Panc1 (cell line): ENCODE data around the gene SCP2D1. TPM values are rescaled to one million over a fixed set of nuclear protein-coding genes. Genes with fewer than 3 reads are reported as not detected.

Experiments used
- ATAC-seq: fragments of 200-7000 bp; cut with Tn5 transposase; 2 replicates; pipeline ENCODE4 v1.9.1; 2020; ENCODE audit warnings: mild to moderate bottlenecking, moderate library complexity
- BruUV-seq: library from RNA; stranded (reverse); fragments of 400-500 nt; replicated peaks from 2 replicates; lab custom pipeline; 2021; lab: Mats Ljungman, UMichigan
- CTCF ChIA-PET: fragments of 300-600 bp; sonication (Branson Sonifier 250); formaldehyde crosslinking; loops from one replicate; lab custom pipeline; 2022; ENCODE audit warnings: antibody characterized with exemption; lab: Charles Lee
- POLR2A ChIA-PET: fragments of 300-600 bp; sonication (Branson Sonifier 250); formaldehyde crosslinking; loops from one replicate; lab custom pipeline; 2022; ENCODE audit warnings: antibody characterized with exemption; lab: Charles Lee
- DNase-seq: peaks from one replicate; pipeline ENCODE4 v3.0.0-alpha.2; 2010; ENCODE audit warnings: low read depth, low spot score
- H3K27ac ChIP-seq: 2 replicates; pipeline ENCODE4 v1.5.1; 2011; ENCODE audit warnings: mild to moderate bottlenecking, low read length, inconsistent platforms
- H3K27me3 ChIP-seq: fragments of 200-500 bp; sonication (Bioruptor generic); 2 replicates; pipeline ENCODE4 v1.6.0; 2014; ENCODE audit warnings: low read length, inconsistent platforms; ENCODE audit not compliant: control insufficient read depth, insufficient read depth
- H3K36me3 ChIP-seq: fragments of 200-500 bp; sonication (Bioruptor generic); 2 replicates; pipeline ENCODE4 v1.5.1; 2014; ENCODE audit warnings: inconsistent platforms, mild to moderate bottlenecking, low read length, moderate library complexity; ENCODE audit not compliant: control insufficient read depth, insufficient read depth
- H3K4me1 ChIP-seq: 2 replicates; pipeline ENCODE4 v1.5.1; 2011; ENCODE audit warnings: inconsistent platforms, mild to moderate bottlenecking, low read length, moderate library complexity; ENCODE audit not compliant: control insufficient read depth, insufficient read depth
- H3K4me3 ChIP-seq, 2 experiments: 2 replicates each; pipeline ENCODE4 v1.5.1; 2011 to 2012; ENCODE audit warnings: low read depth in 2 of 2, low read length in 2 of 2, mild to moderate bottlenecking in 2 of 2, inconsistent platforms in 1 of 2, moderate library complexity in 1 of 2
- H3K9me3 ChIP-seq: fragments of 200-500 bp; sonication (Bioruptor generic); 2 replicates; pipeline ENCODE4 v1.5.1; 2014; ENCODE audit warnings: low read depth, mild to moderate bottlenecking, inconsistent platforms, low read length, moderate library complexity; ENCODE audit not compliant: control insufficient read depth, insufficient read depth
- CTCF ChIP-seq: fragments of 450-650 bp; IDR thresholded peaks from 2 replicates; pipeline ENCODE4 v1.5.1; 2017; ENCODE audit warnings: mild to moderate bottlenecking
- POLR2AphosphoS5 ChIP-seq: IDR thresholded peaks from 2 replicates; pipeline ENCODE4 v1.6.1; 2012; ENCODE audit warnings: mild to moderate bottlenecking, low read depth, low read length, moderate library complexity
- REST ChIP-seq, 2 experiments: IDR thresholded peaks; 2 replicates each; pipeline ENCODE4 v1.6.1; 2011 to 2012; ENCODE audit warnings: low read depth in 2 of 2, control low read depth in 1 of 2, low read length in 1 of 2, mild to moderate bottlenecking in 1 of 2, moderate library complexity in 1 of 2; ENCODE audit not compliant: insufficient read depth in 1 of 2
- SIN3A ChIP-seq: IDR thresholded peaks from 2 replicates; pipeline ENCODE4 v1.6.1; 2012; ENCODE audit warnings: low read depth, mild to moderate bottlenecking, low read length, moderate library complexity, borderline replicate concordance; ENCODE audit not compliant: insufficient read depth
- TCF7L2 ChIP-seq: IDR thresholded peaks from 2 replicates; pipeline ENCODE4 v1.6.1; 2011; ENCODE audit warnings: mild to moderate bottlenecking, low read depth, low read length, inconsistent platforms
- in situ Hi-C: cut with HindIII; loops from 2 replicates; pipeline ENCODE4 v1.10.0; 2016; ENCODE audit warnings: low sequenced_read_pairs, low pct_unique_long_range_greater_than_20kb
- intact Hi-C: fragments of 100-400 bp; cut with micrococcal nuclease; formaldehyde crosslinking; loops from one replicate; pipeline ENCODE4 v1.10.0; 2022; ENCODE audit not compliant: unreplicated experiment
- total RNA-seq: library from RNA; stranded (reverse); gene quantifications from one replicate; pipeline ENCODE4 v1.2.1, GENCODE V29; 2021; ENCODE audit not compliant: unreplicated experiment

SCP2D1 gene
- total RNA-seq, 1 experiment from 2014 or later: not detected

- Histone ChIP-seq H3K27ac (no peak overlapping the region), H3K27me3 (no peaks in the 10 kb centered on the region), H3K4me3 (no peak overlapping the region), H3K9me3 (no peaks in the 10 kb centered on the region), H3K4me1 (no peaks in the 10 kb centered on the region), H3K36me3 (no peaks in the 10 kb centered on the region)
- intact Hi-C loops (no loop called here), in situ Hi-C loops (no loop called here)
- no TSS peak for BruUV-seq
- ChIA-PET POLR2A (no interaction called here), CTCF (no interaction called here)
- ATAC-seq (no peak), DNase-seq (no peak)
- TF ChIP-seq SIN3A (no peak), TCF7L2 (no peak), CTCF (no peak), REST (IDR thresholded peaks at IDR 0.05; ENCODE audit: insufficient read depth in 1 of 2, low read depth in 2 of 2, low read length in 1 of 2) (no peak), POLR2AphosphoS5 (no peak)
Measured at GRCh38 chr20:18857640-18858039, 44.1 kb downstream of the SCP2D1 start.

GRCh38 chr20:18858816-18859215 lies 45.2 kb downstream of the SCP2D1 start:
- intact Hi-C loops: no loop called here
- ATAC-seq: no peak
- H3K4me3 ChIP-seq: no peak overlapping the region
- no peaks in the 10 kb centered on the region for H3K9me3 ChIP-seq
- TF ChIP-seq SIN3A (no peak), REST (IDR thresholded peaks at IDR 0.05; ENCODE audit: insufficient read depth in 1 of 2, low read depth in 2 of 2, low read length in 1 of 2) (no peak), POLR2AphosphoS5 (no peak), CTCF (no peak), TCF7L2 (no peak)
- CTCF ChIA-PET: no interaction called here
- DNase-seq: no peak
- H3K27ac ChIP-seq: no peak overlapping the region
- BruUV-seq: no TSS peak
- no peaks in the 10 kb centered on the region for H3K27me3 ChIP-seq
- in situ Hi-C loops: no loop called here
- H3K36me3 ChIP-seq: no peaks in the 10 kb centered on the region
- no peaks in the 10 kb centered on the region for H3K4me1 ChIP-seq
- POLR2A ChIA-PET: no interaction called here

Other genes starting within 250 kb of the SCP2D1 start
- gene SMIM26, start 246.4 kb upstream of the SCP2D1 start, total RNA-seq: 54.6 TPM
- gene DTD1, start 225.7 kb upstream of the SCP2D1 start, total RNA-seq: 23.6 TPM